AG04450 (cell line): ENCODE measurements around the gene PDE6G. TPM values are rescaled to one million over a fixed set of nuclear protein-coding genes. Genes with fewer than 3 reads are reported as not detected.

ENCODE experiments used
- CTCF ChIA-PET: fragments of 300-600, 350-600 bp; formaldehyde crosslinking; extraction: SDS; loops from one replicate; lab custom pipeline; 2022; ENCODE audit warnings: antibody characterized with exemption, inconsistent platforms; lab: Charles Lee
- POLR2A ChIA-PET: fragments of 350-600 bp; formaldehyde crosslinking; extraction: SDS; loops from one replicate; lab custom pipeline; 2021; ENCODE audit warnings: antibody characterized with exemption, inconsistent platforms; lab: Yijun Ruan, JAX
- DNase-seq: peaks from one replicate; pipeline ENCODE4 v3.0.0-alpha.2; 2011; ENCODE audit warnings: low read depth, low spot score
- H3K27ac ChIP-seq: one replicate; pipeline ENCODE4 v1.5.1; 2012; ENCODE audit warnings: low read depth, low read length, control low read depth
- H3K27me3 ChIP-seq: one replicate; pipeline ENCODE4 v1.6.0; 2012; ENCODE audit warnings: low read length; ENCODE audit not compliant: control insufficient read depth, insufficient read depth
- H3K4me3 ChIP-seq: 2 replicates; pipeline ENCODE4 v1.5.1; 2011; ENCODE audit warnings: mild to moderate bottlenecking, low read depth, low read length, control low read depth
- H3K9me3 ChIP-seq: 2 replicates; pipeline ENCODE4 v1.5.1; 2012; ENCODE audit warnings: low read length; ENCODE audit not compliant: control insufficient read depth, insufficient read depth
- CTCF ChIP-seq: IDR thresholded peaks from 2 replicates; pipeline ENCODE4 v1.5.1; 2011; ENCODE audit warnings: low read depth, low read length, control low read depth, inconsistent platforms
- polyA plus RNA-seq: library from polyadenylated mRNA; depleted of rRNA; stranded (reverse); fragments of >200 nt; gene quantifications from 2 replicates; pipeline ENCODE4 v1.2.3, GENCODE V29; 2011

PDE6G gene
- polyA plus RNA-seq, 1 experiment: 0.51 TPM

- Histone ChIP-seq H3K9me3 (no peaks in the 10 kb centered on the region; the same call in 1 of the 2 replicates), H3K4me3 (no peak overlapping the region), H3K27ac (no peak overlapping the region), H3K27me3 (no peaks in the 10 kb centered on the region)
- no peak for DNase-seq
- no peak for TF ChIP-seq CTCF
- ChIA-PET CTCF (no interaction called here), POLR2A (no interaction called here)
Measured at GRCh38 chr17:81608605-81609004, 47.7 kb downstream of the PDE6G start.

- no peaks in the 10 kb centered on the region for H3K27me3 ChIP-seq
- H3K9me3 ChIP-seq: no peaks in the 10 kb centered on the region; the same call in 1 of the 2 replicates
- H3K4me3 ChIP-seq: no peak overlapping the region
- POLR2A ChIA-PET: no interaction called here
- CTCF ChIA-PET: no interaction called here
- no peak for TF ChIP-seq CTCF
- H3K27ac ChIP-seq: peak overlapping the region; percentile 21
- no peak for DNase-seq
Measured at GRCh38 chr17:81608082-81608481, 48.3 kb downstream of the PDE6G start.

DNA sequence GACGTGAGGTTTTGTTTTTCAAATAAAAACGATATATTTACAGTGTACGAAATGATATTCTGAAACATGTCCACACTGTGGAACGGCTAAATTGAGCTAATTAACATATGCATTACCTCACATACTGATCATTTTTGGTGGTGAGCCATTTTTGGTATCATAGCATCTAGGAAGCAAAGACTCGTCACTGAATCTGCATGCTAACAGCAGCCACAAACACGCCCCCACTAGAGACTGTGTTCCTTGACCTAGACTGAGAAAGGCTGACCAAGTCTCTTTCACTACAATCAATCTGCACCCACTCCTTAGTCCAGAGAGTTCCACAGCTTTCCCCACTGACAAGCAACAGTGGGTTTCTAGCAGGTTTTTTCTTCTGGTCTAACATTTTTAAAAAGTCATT is 48.9 kb downstream of the PDE6G start:
- peak overlapping the region; percentile 21 for H3K27ac ChIP-seq
- ChIA-PET CTCF (no interaction called here), POLR2A (no interaction called here)
- no peaks in the 10 kb centered on the region; the same call in 1 of the 2 replicates for H3K9me3 ChIP-seq
- TF ChIP-seq CTCF: no peak
- H3K27me3 ChIP-seq: no peaks in the 10 kb centered on the region
- DNase-seq: no peak
- H3K4me3 ChIP-seq: no peak overlapping the region

DNA sequence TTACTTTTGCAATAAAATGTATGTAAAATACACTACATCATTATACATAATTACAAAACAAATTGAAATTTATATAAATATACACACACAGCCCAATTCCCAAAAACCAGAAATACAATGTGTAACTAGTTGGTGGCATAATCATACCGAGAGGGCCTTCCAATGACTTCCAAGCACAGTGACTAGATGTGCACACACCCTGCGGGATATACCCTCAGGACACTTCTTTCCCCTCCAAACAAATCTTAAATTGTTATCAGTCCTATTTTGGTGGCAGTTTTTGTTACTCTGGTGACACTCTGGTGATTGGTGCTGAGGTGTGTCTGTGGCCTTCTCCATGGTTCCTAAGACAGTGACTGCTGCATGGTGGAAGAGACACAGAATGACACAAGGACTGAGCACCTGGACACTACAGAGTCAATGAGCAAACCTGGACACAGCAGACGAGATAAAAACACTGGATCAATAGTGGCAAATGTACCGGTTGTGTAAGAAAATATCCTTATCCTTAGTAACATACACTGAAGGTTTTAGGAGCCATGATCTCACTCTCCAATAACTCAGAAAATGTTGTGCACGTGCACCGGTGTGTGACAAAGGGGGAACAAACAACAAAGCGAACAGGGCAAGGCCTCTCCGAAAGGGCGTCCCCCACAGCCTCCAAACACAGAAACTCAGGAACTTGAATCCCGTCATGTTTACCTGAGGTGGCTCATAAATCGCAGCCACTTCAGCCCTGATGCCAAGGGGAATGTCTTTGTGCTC is 52.3 kb downstream of the PDE6G start:
- ChIA-PET CTCF (no interaction called here), POLR2A (no interaction called here)
- Histone ChIP-seq H3K9me3 (no peaks in the 10 kb centered on the region; the same call in 1 of the 2 replicates), H3K27ac (no peak overlapping the region), H3K27me3 (no peaks in the 10 kb centered on the region), H3K4me3 (no peak overlapping the region)
- DNase-seq: no peak
- TF ChIP-seq CTCF: no peak

- Histone ChIP-seq H3K27me3 (no peaks in the 10 kb centered on the region), H3K9me3 (no peaks in the 10 kb centered on the region), H3K27ac (no peak overlapping the region), H3K4me3 (no peak overlapping the region)
- TF ChIP-seq CTCF: peak; percentile 91
- CTCF ChIA-PET: interaction anchor here (0.6 to 2.9 kb wide), 35 partner anchors 10 to 349 kb away, joined by 3 to 28 read pairs (median 5); partner anchors contain the start of genes ARL16, FAAP100 and HGS
- DNase-seq: peak; percentile 38
- POLR2A ChIA-PET: interaction anchor here (0.6 to 2.4 kb wide), 4 partner anchors 22 to 93 kb away, joined by 5 to 12 read pairs (median 10); partner anchors contain the start of gene ACTG1
Measured at GRCh38 chr17:81601525-81602120, 54.7 kb downstream of the PDE6G start.
